Subcutaneous adipose tissue (tissue), 4 donors: Measurements from ENCODE around the gene CCR6. TPM values are rescaled to one million over a fixed set of nuclear protein-coding genes. Genes with fewer than 3 reads are reported as not detected.

ENCODE experiments used
- CTCF ChIP-seq: fragments of 450-650 bp; IDR thresholded peaks from one replicate; pipeline ENCODE4 v1.5.1; 2016; ENCODE audit warnings: low read depth, mild to moderate bottlenecking, control low read depth, antibody characterized with exemption, moderate library complexity
- total RNA-seq, 4 donors: library from RNA; depleted of rRNA; stranded (reverse); fragments of >200 nt; gene quantifications; one replicate each; pipeline ENCODE4 v1.1.0, GENCODE V29; 2016

The CCR6 gene
- total RNA-seq, 4 donors from 2014 or later = 0.22 TPM; not detected in 3

GRCh38 chr6:167153521-167153959 lies 30.6 kb downstream of the CCR6 start:
- TF ChIP-seq CTCF = no peak

GRCh38 chr6:167154291-167154690 lies 31.4 kb downstream of the CCR6 start:
- no peak for TF ChIP-seq CTCF

- TF ChIP-seq CTCF = no peak
Measured at GRCh38 chr6:167154895-167155294, 32.0 kb downstream of the CCR6 start.

GRCh38 chr6:167157414-167157813 lies 34.5 kb downstream of the CCR6 start:
- no peak for TF ChIP-seq CTCF

- no peak for TF ChIP-seq CTCF
Measured at GRCh38 chr6:167157863-167158262, 35.0 kb downstream of the CCR6 start, which contains the start of gene GPR31. Gene GPR31, minus strand, starts transcription at chr6:167157980. Its CDS starts 149 bp downstream, at chr6:167157831.

- no peak for TF ChIP-seq CTCF
Measured at GRCh38 chr6:167161851-167162467, 39.1 kb downstream of the CCR6 start.

GRCh38 chr6:167162591-167162990 lies 39.7 kb downstream of the CCR6 start:
- TF ChIP-seq CTCF = no peak
